Activated CD8-positive, alpha-beta T cell treated with anti-CD3 and anti-CD28 coated beads for 36 hours (primary cell): ENCODE results near the gene TPP2. TPM values are rescaled to one million over a fixed set of nuclear protein-coding genes. Genes with fewer than 3 reads are reported as not detected.

ENCODE experiments used
- ATAC-seq: fragments of 200-7000 bp; cut with Tn5 transposase; one replicate; pipeline ENCODE4 v1.10.0; 2021; ENCODE audit warnings: mild to moderate bottlenecking, moderate library complexity
- CTCF ChIA-PET: fragments of 350-600 bp; sonication (Branson Sonifier 250); formaldehyde crosslinking; loops from one replicate; lab custom pipeline; 2021; ENCODE audit warnings: antibody characterized with exemption; lab: Charles Lee
- POLR2A ChIA-PET: fragments of 350-600 bp; sonication (Branson Sonifier 250); formaldehyde crosslinking; loops from one replicate; lab custom pipeline; 2021; ENCODE audit warnings: antibody characterized with exemption; lab: Charles Lee
- DNase-seq: peaks from one replicate; pipeline ENCODE4 v3.0.0-alpha.2; 2020
- H3K27ac Mint-ChIP-seq: one replicate; pipeline ENCODE4 v1.8.0; 2021; ENCODE audit warnings: mild to moderate bottlenecking, mixed read lengths
- H3K27me3 Mint-ChIP-seq: one replicate; pipeline ENCODE4 v1.8.0; 2021; ENCODE audit warnings: mixed read lengths
- H3K36me3 Mint-ChIP-seq: one replicate; pipeline ENCODE4 v1.8.0; 2021; ENCODE audit warnings: low read depth, mixed read lengths
- H3K4me1 Mint-ChIP-seq: one replicate; pipeline ENCODE4 v1.8.0; 2021; ENCODE audit warnings: low read depth, mixed read lengths
- H3K4me3 Mint-ChIP-seq: one replicate; pipeline ENCODE4 v1.8.0; 2021; ENCODE audit warnings: mild to moderate bottlenecking, moderate library complexity, mixed read lengths
- H3K9me3 Mint-ChIP-seq: one replicate; pipeline ENCODE4 v1.8.0; 2021; ENCODE audit warnings: mixed read lengths
- CTCF ChIP-seq: fragments of 200-600 bp; IDR thresholded peaks from one replicate; pipeline ENCODE4 v1.8.0; 2022; ENCODE audit warnings: antibody characterized with exemption, mild to moderate bottlenecking
- intact Hi-C: fragments of 100-400 bp; cut with micrococcal nuclease; formaldehyde crosslinking; loops from one replicate; pipeline ENCODE4 v1.10.0; 2022
- total RNA-seq, 2 experiments: library from RNA; stranded (reverse); gene quantifications; one replicate each; pipeline ENCODE4 v1.2.3, GENCODE V29; 2021

The TPP2 gene
- total RNA-seq, 2 experiments from 2014 or later: 70.3 to 70.8 TPM

- Mint-ChIP-seq H3K36me3 (no peaks in the 10 kb centered on the region), H3K4me3 (no peak overlapping the region), H3K27ac (no peak overlapping the region), H3K27me3 (peaks cover 2% of the 10 kb centered on the region), H3K9me3 (no peaks in the 10 kb centered on the region), H3K4me1 (peaks cover 12% of the 10 kb centered on the region)
- DNase-seq (peak; percentile 42), ATAC-seq (peak; percentile 82)
- POLR2A ChIA-PET: interaction anchor here (0.8 kb wide), 1 partner anchor 20 kb away, joined by 3 read pairs; no protein-coding TSS in a partner anchor
- TF ChIP-seq CTCF: peak; percentile 86
- intact Hi-C loops: loop anchor here (1.0 kb wide), 1 partner anchor 267 kb away; no protein-coding TSS in a partner anchor
- CTCF ChIA-PET: interaction anchor here (0.7 to 3.6 kb wide), 26 partner anchors 8 to 1453 kb away, joined by 3 to 53 read pairs (median 4); partner anchors contain the start of genes ERCC5 and TPP2
These were observed 16.1 kb upstream of the TPP2 start for GRCh38 chr13:102580552-102581169.

GRCh38 chr13:102582256-102582655 is 14.5 kb upstream of the TPP2 start:
- peaks cover 12% of the 10 kb centered on the region for H3K4me1 Mint-ChIP-seq
- ChIA-PET POLR2A (interaction anchor here (1.6 to 2.4 kb wide), 2 partner anchors 10 to 263 kb away, joined by 4 to 5 read pairs; partner anchors contain the start of gene ERCC5), CTCF (interaction anchor here (1.0 to 3.6 kb wide), 10 partner anchors 9 to 288 kb away, joined by 3 to 53 read pairs (median 8); partner anchors contain the start of gene TPP2)
- no peak overlapping the region for H3K27ac Mint-ChIP-seq
- ATAC-seq: peak; percentile 65
- no peaks in the 10 kb centered on the region for H3K9me3 Mint-ChIP-seq
- TF ChIP-seq CTCF: no peak
- H3K36me3 Mint-ChIP-seq: no peaks in the 10 kb centered on the region
- DNase-seq: peak; percentile 20
- H3K4me3 Mint-ChIP-seq: no peak overlapping the region
- intact Hi-C loops: no loop called here
- H3K27me3 Mint-ChIP-seq: peaks cover 2% of the 10 kb centered on the region

- H3K9me3 Mint-ChIP-seq: no peaks in the 10 kb centered on the region
- ChIA-PET CTCF (interaction anchor here (1.0 to 2.4 kb wide), 4 partner anchors 140 to 286 kb away, joined by 3 to 6 read pairs (median 3); no protein-coding TSS in a partner anchor), POLR2A (interaction anchor here (2.4 kb wide), 1 partner anchor 261 kb away, joined by 5 read pairs; the partner anchor contains the start of gene ERCC5)
- H3K27me3 Mint-ChIP-seq: peaks cover 2% of the 10 kb centered on the region
- H3K27ac Mint-ChIP-seq: no peak overlapping the region
- no peak overlapping the region for H3K4me3 Mint-ChIP-seq
- TF ChIP-seq CTCF: no peak
- DNase-seq (no peak), ATAC-seq (no peak)
- peaks cover 12% of the 10 kb centered on the region for H3K4me1 Mint-ChIP-seq
- intact Hi-C loops: no loop called here
- no peaks in the 10 kb centered on the region for H3K36me3 Mint-ChIP-seq
These were observed 12.4 kb upstream of the TPP2 start for GRCh38 chr13:102584434-102584833.

GRCh38 chr13:102586615-102587014 is 10.2 kb upstream of the TPP2 start:
- POLR2A ChIA-PET: interaction anchor here (1.1 to 1.7 kb wide), 3 partner anchors 9 to 259 kb away, joined by 3 to 5 read pairs (median 5); partner anchors contain the start of gene ERCC5

More at GRCh38 chr13:102586615-102587014, 10.2 kb upstream of the TPP2 start:
- TF ChIP-seq CTCF: no peak
- H3K36me3 Mint-ChIP-seq: no peaks in the 10 kb centered on the region
- H3K27me3 Mint-ChIP-seq: no peaks in the 10 kb centered on the region
- no peak overlapping the region for H3K27ac Mint-ChIP-seq
- H3K9me3 Mint-ChIP-seq: no peaks in the 10 kb centered on the region
- ATAC-seq (no peak), DNase-seq (no peak)
- H3K4me1 Mint-ChIP-seq: peaks cover 10% of the 10 kb centered on the region
- CTCF ChIA-PET: interaction anchor here (1.3 to 2.4 kb wide), 4 partner anchors 31 to 284 kb away, joined by 3 to 6 read pairs (median 4); no protein-coding TSS in a partner anchor
- H3K4me3 Mint-ChIP-seq: no peak overlapping the region
- intact Hi-C loops: no loop called here
